H1 (cell line): ENCODE measurements around the gene SMIM32.

Experiments used
- EGR1 ChIP-seq: IDR thresholded peaks from 2 replicates; pipeline ENCODE4 v1.6.1; 2011; ENCODE audit warnings: low read depth, low read length, borderline replicate concordance
- HDAC6 ChIP-seq: IDR thresholded peaks from one replicate; pipeline ENCODE4 v1.7.1; 2012; ENCODE audit warnings: low read depth, mild to moderate bottlenecking, inconsistent platforms, low read length, moderate library complexity
- POLR2A ChIP-seq, 2 experiments: IDR thresholded peaks; 1 replicate in 1 of 2; 2 replicates in 1 of 2; pipeline ENCODE4 v1.6.1; 2011; ENCODE audit warnings: low read depth in 2 of 2, low read length in 2 of 2, mild to moderate bottlenecking in 2 of 2; ENCODE audit errors: control extremely low read depth in 1 of 2
- POLR2AphosphoS5 ChIP-seq: IDR thresholded peaks from 2 replicates; pipeline ENCODE4 v1.6.1; 2011; ENCODE audit warnings: low read depth, low read length
- RAD21 ChIP-seq, 2 experiments: IDR thresholded peaks in 1 of 2; conservative IDR thresholded peaks in 1 of 2; 2 replicates each; pipeline ENCODE4 v1.6.1; 2011; ENCODE audit warnings: low read depth in 2 of 2, low read length in 2 of 2, improper control_type of control experiment in 1 of 2, inconsistent platforms in 1 of 2, mild to moderate bottlenecking in 1 of 2, moderate library complexity in 1 of 2
- RXRA ChIP-seq: IDR thresholded peaks from 2 replicates; pipeline ENCODE4 v1.6.1; 2011; ENCODE audit warnings: low read depth, mild to moderate bottlenecking, low read length, moderate library complexity; ENCODE audit not compliant: insufficient read depth
- SRF ChIP-seq: IDR thresholded peaks from 2 replicates; pipeline ENCODE4 v1.6.1; 2011; ENCODE audit warnings: mild to moderate bottlenecking, low read depth, low read length, moderate library complexity
- TF ChIP-seq, protein P1 (sequence below), 3 experiments: IDR thresholded peaks; 1 replicate in 2 of 3; 2 replicates in 1 of 3; pipeline versions ENCODE4 v1.5.1 to v1.6.1; 2011; ENCODE audit warnings: low read length in 3 of 3, mild to moderate bottlenecking in 3 of 3, inconsistent platforms in 2 of 3, low read depth in 1 of 3, moderate library complexity in 1 of 3; ENCODE audit not compliant: insufficient read depth in 1 of 3; ENCODE audit errors: control extremely low read depth in 1 of 3
- TF ChIP-seq, protein P2 (sequence below): IDR thresholded peaks from 2 replicates; pipeline ENCODE4 v1.6.1; 2012; ENCODE audit warnings: inconsistent platforms

DNA sequence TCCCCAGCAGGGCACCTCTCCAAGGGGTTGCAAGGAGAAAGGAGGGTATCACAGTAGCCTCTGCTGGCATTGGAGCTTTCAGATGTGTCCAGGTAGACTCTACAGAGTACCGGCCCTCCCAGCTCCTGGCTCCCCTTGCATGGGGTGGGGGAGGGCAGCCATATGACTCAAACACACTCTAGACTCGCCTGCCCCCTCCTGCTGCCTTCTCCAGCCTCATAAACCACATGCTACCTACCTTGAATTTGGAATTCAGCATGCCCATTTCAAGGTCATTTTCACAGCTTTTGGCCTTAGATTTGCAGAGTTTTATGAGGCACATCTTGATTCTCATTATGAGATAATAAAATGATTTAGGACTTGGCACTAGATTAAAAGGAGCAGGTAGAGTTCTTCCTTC lies 32.8 kb upstream of the SMIM32 start:
- no peak for TF ChIP-seq SRF
- TF ChIP-seq HDAC6, result no peak
- TF ChIP-seq RXRA, result no peak
- TF ChIP-seq, protein P1, sequence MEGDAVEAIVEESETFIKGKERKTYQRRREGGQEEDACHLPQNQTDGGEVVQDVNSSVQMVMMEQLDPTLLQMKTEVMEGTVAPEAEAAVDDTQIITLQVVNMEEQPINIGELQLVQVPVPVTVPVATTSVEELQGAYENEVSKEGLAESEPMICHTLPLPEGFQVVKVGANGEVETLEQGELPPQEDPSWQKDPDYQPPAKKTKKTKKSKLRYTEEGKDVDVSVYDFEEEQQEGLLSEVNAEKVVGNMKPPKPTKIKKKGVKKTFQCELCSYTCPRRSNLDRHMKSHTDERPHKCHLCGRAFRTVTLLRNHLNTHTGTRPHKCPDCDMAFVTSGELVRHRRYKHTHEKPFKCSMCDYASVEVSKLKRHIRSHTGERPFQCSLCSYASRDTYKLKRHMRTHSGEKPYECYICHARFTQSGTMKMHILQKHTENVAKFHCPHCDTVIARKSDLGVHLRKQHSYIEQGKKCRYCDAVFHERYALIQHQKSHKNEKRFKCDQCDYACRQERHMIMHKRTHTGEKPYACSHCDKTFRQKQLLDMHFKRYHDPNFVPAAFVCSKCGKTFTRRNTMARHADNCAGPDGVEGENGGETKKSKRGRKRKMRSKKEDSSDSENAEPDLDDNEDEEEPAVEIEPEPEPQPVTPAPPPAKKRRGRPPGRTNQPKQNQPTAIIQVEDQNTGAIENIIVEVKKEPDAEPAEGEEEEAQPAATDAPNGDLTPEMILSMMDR (IDR thresholded peaks at IDR 0.05; ENCODE audit: control extremely low read depth in 1 of 3, insufficient read depth in 1 of 3, low read depth in 1 of 3, low read length in 3 of 3), result no peak
- TF ChIP-seq POLR2A (IDR thresholded peaks at IDR 0.05; ENCODE audit: control extremely low read depth in 1 of 2, low read depth in 2 of 2, low read length in 2 of 2), result no peak
- TF ChIP-seq, protein P2, sequence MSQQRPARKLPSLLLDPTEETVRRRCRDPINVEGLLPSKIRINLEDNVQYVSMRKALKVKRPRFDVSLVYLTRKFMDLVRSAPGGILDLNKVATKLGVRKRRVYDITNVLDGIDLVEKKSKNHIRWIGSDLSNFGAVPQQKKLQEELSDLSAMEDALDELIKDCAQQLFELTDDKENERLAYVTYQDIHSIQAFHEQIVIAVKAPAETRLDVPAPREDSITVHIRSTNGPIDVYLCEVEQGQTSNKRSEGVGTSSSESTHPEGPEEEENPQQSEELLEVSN, result no peak
- no peak for TF ChIP-seq EGR1
- TF ChIP-seq RAD21 (IDR thresholded peaks at IDR 0.05 in 1 of 2, conservative IDR thresholded peaks at IDR 0.05 in 1 of 2; ENCODE audit: low read depth in 2 of 2, low read length in 2 of 2), result no peak
- TF ChIP-seq POLR2AphosphoS5, result no peak
